GM12873 (cell line): ENCODE results near the gene NKX1-1.

Experiments used
- TF ChIP-seq, protein P1 (sequence below): IDR thresholded peaks from 2 replicates; pipeline ENCODE4 v1.5.1; 2012; ENCODE audit warnings: low read depth, mild to moderate bottlenecking, moderate library complexity, low read length, control low read depth; ENCODE audit not compliant: insufficient read depth; ENCODE audit errors: missing control alignments

NKX1-1 gene

DNA sequence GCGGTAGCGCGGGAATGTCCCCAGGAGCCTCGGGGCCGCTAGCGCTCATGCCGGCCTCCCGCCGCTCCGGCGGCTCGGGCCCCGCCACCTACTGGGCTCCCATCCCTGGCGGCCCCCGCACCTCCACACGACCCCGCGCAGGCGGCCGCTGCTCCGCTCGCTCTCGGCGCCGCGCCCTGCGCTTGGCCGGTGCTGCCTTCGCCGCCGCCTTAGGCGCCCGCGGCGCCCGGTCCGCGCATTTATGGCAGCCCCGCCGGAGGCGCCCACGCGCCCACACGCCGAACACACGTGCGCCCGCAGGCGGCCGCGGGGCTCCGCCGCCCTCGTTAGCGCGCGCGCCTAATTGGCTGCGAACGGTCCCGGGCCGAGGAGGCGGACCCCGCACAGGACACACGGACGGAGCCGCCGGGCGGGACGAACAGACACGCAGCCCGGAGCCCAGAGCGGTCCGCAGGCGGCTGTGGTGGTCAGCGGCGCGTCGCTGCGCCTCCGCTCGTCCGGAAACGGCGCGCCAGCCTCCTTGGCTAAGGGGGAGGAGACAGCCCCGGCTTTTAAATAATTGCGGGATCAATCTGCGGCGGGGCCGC is at the start of gene NKX1-1:
NKX1-1 (minus strand) TSS at position 49 of the 587 bp plus-strand sequence; CDS start at position 49, 0 bp downstream.
- TF ChIP-seq, protein P1, sequence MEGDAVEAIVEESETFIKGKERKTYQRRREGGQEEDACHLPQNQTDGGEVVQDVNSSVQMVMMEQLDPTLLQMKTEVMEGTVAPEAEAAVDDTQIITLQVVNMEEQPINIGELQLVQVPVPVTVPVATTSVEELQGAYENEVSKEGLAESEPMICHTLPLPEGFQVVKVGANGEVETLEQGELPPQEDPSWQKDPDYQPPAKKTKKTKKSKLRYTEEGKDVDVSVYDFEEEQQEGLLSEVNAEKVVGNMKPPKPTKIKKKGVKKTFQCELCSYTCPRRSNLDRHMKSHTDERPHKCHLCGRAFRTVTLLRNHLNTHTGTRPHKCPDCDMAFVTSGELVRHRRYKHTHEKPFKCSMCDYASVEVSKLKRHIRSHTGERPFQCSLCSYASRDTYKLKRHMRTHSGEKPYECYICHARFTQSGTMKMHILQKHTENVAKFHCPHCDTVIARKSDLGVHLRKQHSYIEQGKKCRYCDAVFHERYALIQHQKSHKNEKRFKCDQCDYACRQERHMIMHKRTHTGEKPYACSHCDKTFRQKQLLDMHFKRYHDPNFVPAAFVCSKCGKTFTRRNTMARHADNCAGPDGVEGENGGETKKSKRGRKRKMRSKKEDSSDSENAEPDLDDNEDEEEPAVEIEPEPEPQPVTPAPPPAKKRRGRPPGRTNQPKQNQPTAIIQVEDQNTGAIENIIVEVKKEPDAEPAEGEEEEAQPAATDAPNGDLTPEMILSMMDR = no peak

DNA sequence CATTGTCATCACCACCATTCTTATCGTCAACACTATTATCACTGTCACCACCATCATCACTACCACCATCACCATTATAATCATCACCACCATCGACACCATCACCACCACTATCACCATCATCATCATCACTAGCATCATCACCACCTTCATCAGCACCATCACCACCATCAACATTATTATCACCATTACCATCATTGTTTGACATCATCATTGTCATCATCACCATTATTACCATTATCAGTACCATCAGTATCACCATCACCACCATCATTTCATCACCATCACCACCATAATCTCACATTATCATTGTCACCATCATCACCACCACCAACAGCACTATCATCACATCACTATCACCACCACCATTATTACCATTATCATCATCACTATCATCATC is 47.5 kb upstream of the NKX1-1 start:
- TF ChIP-seq, protein P1 = no peak

- TF ChIP-seq, protein P1 = no peak
These were observed 46.3 kb upstream of the NKX1-1 start for GRCh38 chr4:1452431-1453051.

GRCh38 chr4:1451752-1452122 is 45.5 kb upstream of the NKX1-1 start:
- TF ChIP-seq, protein P1 = no peak

DNA sequence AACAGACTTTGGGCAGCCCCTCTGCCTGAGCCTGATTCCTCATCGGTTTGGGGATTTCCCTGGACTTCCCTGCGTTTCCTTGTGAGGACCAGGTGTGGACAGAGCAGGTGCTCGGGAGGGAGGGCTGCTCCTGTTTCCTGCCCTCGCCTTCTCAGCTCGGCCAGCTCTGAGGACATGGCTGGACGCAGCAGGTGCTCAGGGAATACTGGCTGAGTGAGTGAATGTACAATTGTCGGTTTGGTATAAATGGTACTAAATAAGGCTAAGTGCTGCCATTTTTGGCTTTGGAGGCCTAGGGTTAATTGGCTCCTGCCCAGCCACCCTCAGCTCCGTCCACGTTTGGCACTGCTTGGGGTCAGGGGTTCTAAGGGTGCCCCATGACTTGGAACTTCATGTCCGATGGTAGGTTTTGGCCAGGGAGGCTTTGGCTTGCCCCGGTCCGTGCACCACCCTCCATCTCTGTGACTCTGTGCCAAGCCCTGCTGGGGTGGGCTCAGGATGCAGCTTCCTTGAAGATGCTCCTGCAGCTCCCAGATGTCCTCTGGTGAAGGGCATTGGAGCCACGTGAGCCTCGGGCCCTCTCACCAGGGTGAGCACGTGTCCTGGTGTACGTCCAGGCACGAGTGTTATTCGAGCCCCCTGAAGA is 45.0 kb upstream of the NKX1-1 start:
- TF ChIP-seq, protein P1 = no peak

DNA sequence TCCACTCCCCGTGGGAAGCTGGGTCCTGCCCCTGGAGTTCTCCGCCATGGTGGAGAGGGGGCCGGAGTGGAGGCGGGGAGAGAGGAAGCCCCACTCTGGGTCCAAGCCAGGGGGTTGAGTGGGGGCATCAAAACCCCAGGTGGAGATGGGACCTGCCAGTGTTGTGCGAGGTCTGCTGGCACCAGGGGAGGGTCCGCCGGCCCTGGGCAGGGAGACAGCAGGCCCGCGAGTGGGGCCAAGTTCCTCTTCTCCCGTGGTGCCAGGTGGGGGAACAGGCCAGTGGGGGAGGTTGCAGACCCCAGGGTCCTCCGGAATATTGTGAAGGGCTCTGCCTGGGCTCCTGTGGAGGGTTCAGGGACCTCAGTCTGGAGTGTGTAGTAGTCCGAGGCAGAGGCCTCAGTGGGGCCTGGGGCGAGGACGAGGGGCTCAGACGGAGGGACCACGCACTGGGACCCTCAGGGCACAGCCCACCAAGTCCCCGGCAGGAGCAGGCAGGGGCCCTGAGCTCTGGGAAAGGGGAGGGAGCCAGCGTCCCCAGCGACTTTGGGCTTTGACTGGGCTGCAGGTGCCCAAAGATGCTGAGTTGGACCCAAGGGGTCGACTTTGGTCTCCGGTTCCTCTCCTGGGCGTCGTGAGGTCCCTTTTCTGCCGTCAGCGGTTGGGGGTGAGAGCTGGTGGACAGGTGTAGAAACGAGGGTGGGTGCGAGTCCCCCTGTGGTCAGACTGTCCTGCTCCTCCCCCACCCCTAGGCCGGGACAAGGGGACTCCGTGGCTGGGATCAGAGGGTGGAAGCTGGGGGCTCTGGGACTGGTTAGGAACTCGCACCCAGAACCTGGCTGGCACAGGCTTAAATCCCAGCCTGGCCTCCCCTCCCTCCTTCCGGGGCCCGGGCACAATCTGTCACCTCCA is 43.8 kb upstream of the NKX1-1 start:
- TF ChIP-seq, protein P1 = no peak

GRCh38 chr4:1449475-1449832 is 43.2 kb upstream of the NKX1-1 start:
- TF ChIP-seq, protein P1 = no peak
